GM19397 (cell line): ENCODE results near the gene PFN2.
"Not testable (repeated sequence)": the region's sequence is repeated elsewhere in the genome, so short reads cannot be mapped to it uniquely, and the experiment has no call there.

ENCODE experiments used
- ATAC-seq: cut with Tn5 transposase; IDR thresholded peaks from one replicate; pipeline ENCODE4 v1.9.1; 2021; ENCODE audit warnings: mild to moderate bottlenecking, moderate library complexity; ENCODE audit not compliant: unreplicated experiment

PFN2 gene

DNA sequence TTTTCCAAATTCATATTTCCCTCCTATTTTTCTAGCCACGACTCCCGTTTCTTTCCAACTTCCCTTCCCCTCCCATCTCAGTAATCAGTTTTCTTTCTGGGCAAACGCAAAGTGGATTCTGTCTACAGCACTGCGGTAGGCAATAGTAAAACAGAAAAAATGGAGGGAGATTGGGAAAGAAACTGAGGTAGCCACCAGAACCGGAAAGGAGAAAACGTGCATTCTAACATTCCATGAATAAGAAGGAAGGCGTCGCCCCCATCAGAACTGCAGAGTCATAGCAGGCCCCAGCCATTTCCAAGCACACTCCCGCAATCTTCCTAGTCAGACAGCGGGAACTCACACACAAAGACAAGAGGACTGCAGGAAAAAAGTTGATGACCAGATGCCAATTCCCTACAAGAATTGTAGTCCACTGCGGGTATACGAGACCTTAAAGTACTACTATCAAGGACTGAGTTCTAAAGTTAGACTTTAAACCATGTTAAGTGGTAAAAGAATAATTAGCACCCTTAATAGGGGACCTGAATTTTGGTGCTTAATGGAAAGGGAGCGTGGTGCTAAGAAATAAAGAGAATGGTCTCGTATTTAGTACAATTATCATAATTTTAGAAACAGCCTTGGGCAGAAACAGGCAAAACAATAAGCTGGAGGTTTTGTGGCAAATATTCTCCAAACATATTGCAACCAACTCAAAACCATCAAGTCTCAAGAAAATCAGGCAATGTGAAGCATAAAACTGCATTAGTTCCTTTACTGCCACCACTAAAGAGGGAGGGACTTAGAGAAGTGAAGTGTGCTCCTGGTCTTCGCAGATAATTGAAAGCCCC, 1.4 kb downstream of the PFN2 start:
- no peak for ATAC-seq

DNA sequence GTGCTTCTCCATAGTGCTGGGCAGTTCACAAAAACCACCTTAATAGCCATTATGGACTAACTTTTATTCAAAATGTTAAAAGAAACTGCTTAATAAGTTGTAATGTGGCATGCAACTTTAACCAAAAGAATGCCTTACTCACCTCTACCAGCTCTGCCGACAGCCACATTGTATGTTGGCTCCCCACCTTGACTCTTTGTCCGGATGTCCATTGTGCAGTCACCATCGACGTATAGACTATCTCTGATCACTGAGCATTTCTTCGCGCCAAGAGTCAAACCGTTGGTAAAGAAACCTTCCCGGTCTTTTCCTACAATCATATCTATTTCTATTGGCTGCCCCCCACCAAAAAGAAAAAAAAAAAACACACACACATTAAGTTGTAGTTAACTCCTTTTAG, 2.5 kb downstream of the PFN2 start:
- ATAC-seq = no peak

DNA sequence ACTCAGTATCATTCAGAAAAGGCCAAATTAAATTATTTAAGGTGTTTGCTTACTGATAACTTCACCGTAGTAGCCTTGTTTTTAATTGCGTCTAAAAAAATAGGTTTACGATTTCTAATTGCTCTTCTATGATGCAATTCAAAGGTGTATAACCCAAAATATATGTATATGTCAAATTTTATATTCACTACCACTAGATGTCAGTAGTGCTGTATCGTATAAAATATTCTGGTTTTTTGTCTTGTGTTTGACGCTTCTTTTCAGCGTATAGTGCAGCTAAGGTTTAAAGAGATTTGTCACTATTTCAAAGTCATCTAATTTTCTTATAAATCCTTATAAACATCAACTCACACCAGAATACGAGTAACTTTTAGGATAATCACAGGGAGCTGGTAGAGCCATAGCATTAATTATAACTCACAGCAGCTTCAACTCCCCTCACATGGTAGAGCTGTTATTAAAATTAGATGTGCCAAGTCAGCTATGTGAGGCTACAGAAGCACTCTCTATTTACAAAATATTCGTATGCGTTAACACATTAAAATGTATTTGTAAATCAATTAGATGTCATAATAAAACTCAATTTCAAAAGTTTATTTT, 3.5 kb downstream of the PFN2 start:
- ATAC-seq = no peak

- no peak for ATAC-seq
Measured at GRCh38 chr3:149965278-149965677, 5.4 kb downstream of the PFN2 start.

GRCh38 chr3:149964291-149964690, 6.4 kb downstream of the PFN2 start:
- no peak for ATAC-seq

DNA sequence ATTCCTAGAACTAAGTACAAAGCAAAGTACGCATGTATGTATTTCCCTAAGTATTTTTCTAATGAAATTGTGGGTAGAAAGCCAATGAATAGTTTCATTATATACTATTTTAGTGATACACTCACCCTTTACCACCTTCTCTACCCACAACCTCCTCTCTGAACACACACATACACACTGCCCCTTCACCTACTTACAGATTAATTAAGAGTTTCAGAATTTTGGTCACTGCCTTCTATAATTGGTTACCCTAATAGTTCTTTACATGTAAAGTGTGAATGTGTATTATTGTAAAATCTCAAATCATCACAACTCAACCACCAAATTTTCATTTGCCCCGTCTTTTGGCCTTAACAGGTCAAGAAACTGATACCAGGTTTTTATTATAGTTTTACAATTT, 7.2 kb downstream of the PFN2 start:
- ATAC-seq = no peak

- no peak for ATAC-seq
Measured at GRCh38 chr3:149959443-149959842, 11.3 kb downstream of the PFN2 start.

DNA sequence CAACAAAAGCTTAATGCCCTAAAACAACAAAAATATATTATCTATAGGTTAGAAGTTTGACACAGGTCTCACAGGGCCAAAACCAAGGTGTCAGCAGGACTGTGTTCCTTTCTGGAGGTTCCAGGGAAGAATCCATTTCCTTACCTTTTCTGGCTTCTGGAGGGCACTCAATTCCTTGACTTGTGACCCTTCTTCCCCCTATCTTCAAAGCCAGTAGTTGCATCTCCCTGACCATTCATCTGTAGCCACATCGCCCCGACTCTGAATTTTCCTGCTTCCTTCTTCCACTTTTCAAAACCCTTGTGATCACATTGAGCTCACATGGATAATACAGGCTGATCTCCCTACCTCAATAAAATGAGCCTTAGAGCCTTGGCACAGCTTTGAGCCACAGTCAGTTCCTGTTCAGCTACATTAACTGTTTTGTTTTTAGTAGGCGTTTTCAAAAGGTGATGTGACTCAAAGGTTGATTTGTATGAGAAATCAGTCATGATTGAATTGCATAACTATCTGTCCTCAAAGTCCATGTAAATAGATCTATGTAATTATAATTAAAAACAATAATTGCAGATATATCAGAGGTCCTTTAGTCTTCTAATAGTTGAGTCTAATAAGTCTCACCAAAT, 12.4 kb downstream of the PFN2 start:
- ATAC-seq = no peak

GRCh38 chr3:149957361-149958125, 13.2 kb downstream of the PFN2 start:
- ATAC-seq = no peak

DNA sequence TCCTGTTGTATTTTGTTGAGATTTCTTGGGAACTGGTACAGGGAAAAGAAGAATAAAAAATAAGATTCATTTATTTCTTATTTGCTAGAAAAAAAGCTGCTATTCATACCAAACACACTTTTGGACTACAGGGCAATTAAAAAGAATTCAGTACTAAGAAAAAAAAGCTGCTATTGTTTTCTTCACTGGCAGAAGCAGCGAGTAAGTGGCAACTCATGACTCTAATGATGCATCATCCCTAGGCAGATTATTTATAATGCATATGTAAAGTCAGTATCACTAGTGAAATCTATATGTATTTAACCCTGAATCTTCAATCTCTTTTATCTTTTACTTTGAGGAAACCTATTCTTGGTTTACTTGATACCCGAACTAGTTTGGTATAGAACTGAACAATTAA, 15.2 kb downstream of the PFN2 start:
- ATAC-seq = no peak

- ATAC-seq = no peak
Measured at GRCh38 chr3:149954812-149955211, 15.9 kb downstream of the PFN2 start.

- no peak for ATAC-seq
Measured at GRCh38 chr3:149949181-149949580, 21.5 kb downstream of the PFN2 start.

GRCh38 chr3:149947231-149947630, 23.5 kb downstream of the PFN2 start:
- ATAC-seq = no peak

DNA sequence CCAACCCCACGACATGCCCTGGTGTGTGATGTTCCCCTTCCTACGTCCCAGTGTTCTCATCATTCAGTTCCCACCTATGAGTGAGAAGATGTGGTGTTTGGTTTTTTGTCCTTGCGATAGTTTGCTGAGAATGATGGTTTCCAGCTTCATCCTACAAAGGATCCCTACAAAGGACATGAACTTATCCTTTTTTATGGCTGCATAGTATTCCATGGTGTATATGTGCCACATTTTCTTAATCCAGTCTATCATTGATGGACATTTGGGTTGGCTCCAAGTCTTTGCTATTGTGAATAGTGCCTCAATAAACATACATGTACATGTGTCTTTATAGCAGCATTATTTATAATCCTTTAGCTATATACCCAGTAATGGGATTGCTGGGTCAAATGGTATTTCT, 26.7 kb downstream of the PFN2 start:
- ATAC-seq = not testable (repeated sequence)

- no peak for ATAC-seq
Measured at GRCh38 chr3:149942409-149942808, 28.3 kb downstream of the PFN2 start.

DNA sequence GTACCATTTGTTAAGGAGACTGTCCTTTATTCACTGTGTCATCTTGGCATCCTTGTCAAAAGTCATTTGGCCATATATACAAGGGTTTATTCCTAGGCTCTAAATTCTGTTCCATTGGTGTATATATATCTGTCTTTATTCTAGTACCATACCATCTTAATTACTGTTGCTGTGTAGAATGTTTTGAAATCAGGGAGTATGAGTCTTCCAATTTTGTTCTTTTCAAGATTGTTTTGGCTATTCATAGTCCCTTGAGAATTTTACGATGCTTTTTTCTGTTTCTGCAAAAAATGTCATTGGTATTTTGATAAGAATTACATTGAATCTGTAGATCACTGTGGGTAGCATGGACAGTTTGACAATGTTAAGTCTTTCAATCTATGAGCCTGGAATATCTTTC, 28.7 kb downstream of the PFN2 start:
- no peak for ATAC-seq

- ATAC-seq = no peak
Measured at GRCh38 chr3:149941186-149941585, 29.5 kb downstream of the PFN2 start.

DNA sequence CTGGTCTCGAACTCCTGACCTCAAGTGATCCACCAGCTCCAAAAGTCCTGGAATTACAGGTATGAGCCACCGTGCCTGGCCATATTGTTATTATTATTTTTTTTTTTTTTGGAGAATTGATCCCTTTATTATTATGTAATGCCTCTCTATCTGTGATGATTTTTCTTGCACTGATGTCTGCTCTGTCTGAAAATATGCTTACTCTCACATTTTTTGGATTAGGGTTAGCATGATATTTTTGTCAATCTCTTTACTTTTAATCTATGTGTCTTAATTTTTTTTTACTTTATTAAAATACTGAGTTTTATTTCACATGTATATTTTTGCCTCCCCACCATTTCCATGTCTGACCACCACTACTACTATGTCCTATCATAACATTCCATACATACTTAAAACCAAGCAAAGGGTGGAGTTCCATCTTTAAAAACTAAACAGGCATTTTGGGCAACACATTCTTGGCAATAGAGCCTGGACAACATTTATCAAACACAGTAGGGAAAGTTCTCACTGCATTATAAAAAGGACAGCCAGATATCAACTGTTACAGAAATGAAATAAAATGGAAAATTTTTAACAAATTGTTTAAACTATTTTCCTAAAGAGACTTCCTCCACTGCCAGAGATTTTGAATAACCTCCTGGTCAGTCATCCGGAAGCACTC, 32.2 kb downstream of the PFN2 start:
- ATAC-seq = not testable (repeated sequence)

DNA sequence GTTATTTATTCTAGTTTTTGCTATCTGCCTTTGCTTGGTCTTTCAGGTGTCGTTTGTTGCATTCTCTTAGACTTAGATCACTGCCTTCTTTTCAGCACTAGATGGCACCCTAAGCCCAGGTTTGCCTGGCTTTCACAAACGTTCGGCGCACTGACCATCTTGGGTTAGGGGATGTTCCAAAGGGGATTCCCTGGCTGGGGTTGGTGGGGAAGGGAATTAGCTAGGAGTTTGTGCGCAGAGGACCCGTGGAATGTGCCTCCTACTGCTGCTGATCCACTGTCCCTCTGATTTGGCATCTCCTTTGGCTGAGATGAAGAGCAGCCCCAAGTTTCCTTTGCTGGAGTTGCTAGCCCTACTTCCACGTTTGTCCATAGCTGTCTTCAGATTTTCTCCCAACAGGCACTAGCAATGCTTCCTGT, 33.9 kb downstream of the PFN2 start:
- ATAC-seq = peak; percentile 53

DNA sequence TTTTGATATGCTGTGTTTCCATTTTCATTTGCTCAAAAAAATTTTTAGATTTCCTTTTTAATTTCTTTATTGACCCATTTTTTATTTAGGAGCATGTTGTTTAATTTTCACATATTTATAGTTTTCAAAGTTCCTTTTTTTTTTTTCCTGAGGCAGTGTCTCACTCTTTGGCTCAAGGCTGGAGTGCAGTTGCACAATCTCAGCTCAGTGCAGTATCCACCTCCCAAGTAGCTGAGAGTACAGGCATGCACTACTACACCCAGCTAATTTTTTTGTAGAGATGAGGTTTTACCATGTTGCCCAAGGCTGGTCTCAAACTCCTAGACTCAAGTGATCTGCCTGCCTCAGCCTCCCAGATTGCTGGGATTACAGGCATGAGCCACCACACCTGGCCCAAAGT, 36.2 kb downstream of the PFN2 start:
- ATAC-seq = no peak

DNA sequence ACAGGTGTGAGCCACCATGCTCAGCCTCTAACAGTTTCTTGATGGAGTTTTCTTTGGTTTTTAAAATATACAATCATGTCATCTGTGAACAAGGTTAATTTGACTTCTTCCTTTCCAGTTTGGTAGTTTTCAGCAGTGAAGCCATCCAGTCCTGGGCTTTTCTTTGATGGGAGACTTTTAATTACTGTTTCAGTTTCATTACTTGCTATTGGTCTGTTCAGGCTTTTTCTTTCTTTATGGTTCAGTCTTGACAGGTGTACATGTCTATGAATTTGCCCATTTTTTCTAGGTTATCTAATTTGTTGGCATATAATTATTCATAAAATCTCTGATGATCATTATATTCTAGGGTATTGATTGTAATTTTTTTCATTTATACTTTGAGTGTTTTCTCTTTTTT, 36.8 kb downstream of the PFN2 start:
- ATAC-seq = no peak
